ENCODE measurements around the gene ZNF672. TPM values are rescaled to one million over a fixed set of nuclear protein-coding genes. Genes with fewer than 3 reads are reported as not detected.
"Not testable (repeated sequence)": the region's sequence is repeated elsewhere in the genome, so short reads cannot be mapped to it uniquely, and the experiment has no call there.

ZNF672 gene
- total RNA-seq, 1 donor from 2014 or later: 53.9 TPM

DNA sequence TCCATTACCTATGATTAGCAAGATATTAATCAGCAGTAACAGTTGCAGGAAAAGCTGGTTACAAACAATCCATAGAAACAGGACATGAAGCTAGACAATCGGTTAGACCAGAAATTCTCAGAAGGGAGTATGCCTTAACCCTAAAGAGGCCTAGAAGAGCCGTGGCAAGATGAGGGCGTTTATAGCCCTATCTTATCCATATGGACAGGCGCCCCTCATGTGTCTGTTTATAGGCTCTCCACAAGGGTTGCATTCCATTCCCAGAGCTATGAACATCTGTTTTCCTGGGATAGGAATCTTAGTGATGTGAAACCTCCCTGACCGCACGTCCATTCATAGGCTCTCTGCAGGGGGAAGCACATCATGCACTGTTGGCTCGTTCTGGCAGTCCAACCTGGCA is 44.4 kb downstream of the ZNF672 start:
- intact Hi-C loops (cut with micrococcal nuclease): not testable (repeated sequence)

DNA sequence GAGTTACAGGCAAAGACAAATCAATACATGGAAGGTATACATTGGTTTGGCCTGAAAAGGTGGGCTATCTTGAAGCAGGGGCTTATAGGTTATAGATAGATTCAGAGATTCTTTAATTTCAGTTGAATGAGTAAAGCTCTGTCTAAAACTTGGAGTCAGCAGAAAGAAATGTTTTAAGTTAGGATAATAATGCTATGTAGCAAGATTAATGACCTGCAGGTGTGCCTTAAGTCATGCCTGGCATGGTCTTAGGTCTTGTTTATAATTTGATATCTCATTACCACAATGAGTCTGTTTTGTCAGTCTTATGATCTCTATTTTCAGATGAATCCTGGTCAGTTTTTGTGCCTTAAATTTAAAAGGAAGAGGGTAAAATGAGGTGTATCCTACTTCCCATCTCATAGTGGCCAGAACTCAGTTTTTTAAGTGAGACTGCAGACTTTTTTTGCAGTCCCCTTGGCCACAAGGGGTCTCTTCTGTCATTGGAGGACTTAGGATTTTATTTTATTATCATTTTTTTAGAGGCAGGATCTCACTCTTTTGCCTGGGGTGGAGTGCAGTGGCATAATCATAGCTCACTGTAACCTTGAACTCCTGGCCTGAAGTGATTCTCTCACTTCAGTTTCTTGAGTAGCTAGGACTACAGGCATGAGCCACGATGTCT is 46.7 kb downstream of the ZNF672 start:
- intact Hi-C loops (cut with micrococcal nuclease): no loop called here

DNA sequence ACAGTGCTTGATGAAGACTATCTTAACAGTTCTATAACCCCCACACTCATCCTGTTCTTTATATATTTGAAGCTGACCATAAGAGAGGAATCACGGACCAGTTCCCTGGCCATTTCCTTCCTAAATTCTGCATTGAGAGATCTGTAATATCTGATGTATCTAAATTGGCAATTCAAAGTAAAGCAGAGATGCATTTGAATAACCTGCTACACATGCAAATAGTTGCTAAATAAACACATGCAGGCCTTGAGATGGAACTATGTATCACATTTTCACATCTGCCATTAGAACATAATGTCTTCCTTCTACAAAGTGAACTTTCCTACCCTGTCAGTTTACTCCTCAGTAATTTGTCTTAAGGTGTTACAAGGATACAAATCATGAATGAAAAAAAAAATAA is 47.6 kb downstream of the ZNF672 start:
- intact Hi-C loops (cut with micrococcal nuclease): no loop called here

DNA sequence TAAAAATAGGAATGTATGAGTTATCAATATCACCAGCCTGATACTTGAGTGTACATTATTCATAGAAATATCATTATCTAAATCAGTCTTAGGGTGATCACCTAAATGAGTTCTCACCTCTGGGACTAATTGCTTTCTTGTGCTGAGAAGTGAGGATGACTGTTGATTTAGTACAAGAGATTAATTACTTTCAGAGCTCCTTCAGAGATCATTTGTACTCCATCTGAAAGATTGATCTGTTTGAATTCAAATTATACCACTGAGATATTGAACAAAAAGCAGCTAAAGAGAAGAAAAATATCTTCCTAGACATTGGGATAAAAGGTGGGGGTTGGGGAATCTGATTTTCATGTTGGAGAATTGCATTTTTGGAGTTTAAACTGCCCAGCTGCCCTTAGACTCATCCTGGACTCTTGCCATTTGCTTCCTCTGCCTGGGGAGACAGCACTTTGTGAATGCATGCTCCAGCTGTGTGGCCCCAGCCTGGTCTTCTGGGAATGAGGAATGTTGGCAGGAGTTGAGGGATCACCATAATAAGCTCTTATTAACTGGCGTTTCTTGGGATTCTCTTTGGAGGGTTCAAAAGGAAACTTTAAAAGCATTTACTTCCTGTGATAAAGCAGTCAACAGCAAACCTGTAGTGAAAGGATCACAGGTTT is 48.3 kb downstream of the ZNF672 start:
- intact Hi-C loops (cut with micrococcal nuclease): no loop called here

DNA sequence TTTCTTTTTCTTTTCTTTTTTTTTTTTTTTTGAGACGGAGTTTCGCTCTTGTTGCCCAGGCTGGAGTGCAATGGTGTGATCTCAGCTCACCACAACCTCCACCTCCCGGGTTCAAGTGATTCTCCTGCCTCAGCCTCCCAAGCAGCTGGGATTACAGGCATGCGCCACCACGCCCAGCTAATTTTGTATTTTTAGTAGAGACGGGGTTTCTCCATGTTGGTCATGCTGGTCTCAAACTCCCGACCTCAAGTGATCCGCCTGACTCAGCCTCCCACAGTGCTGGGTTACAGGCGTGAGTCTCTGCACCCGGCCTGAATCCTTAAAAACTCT is 51.9 kb downstream of the ZNF672 start:
- intact Hi-C loops (cut with micrococcal nuclease): not testable (repeated sequence)

DNA sequence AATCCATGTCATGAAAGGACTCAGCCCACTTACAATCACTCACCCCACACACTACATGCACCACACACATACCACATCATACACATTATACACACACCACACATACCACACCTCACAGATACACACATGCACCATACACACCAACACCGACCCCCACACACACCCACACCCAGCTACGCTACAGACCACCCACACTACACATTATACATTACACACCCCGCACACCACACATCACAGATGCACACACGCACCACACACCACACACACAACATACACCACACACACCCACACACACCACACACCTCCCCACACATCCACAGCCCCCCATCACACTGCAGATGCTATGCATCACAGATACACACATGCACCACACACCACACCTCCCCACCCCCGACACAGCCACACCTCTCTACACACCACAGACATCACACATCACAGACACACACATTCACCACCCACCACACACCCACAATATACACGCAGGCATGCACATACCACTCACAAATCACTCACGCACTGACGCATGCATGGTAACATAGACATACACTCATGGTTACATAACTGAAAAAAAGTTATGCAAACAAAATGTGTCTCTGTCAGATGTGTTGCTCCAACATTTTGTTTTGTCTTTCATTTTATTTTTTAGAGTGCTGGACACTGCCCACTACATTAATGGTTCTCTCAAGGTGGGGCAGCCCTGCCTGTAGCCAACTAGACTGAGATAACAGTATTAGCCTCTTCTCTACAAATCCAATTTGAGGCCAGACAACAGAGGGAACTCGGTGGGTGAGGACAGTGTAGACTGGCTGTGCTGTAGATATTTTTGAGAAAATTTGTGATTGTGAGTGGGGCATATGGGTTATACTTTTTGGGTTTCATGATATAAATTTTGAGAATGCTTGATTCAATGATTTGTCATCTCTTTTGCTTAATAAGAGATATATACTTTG is 52.8 kb downstream of the ZNF672 start:
- intact Hi-C loops (cut with micrococcal nuclease): loop anchor here (1.0 kb wide), 1 partner anchor 46 kb away; no protein-coding TSS in a partner anchor

DNA sequence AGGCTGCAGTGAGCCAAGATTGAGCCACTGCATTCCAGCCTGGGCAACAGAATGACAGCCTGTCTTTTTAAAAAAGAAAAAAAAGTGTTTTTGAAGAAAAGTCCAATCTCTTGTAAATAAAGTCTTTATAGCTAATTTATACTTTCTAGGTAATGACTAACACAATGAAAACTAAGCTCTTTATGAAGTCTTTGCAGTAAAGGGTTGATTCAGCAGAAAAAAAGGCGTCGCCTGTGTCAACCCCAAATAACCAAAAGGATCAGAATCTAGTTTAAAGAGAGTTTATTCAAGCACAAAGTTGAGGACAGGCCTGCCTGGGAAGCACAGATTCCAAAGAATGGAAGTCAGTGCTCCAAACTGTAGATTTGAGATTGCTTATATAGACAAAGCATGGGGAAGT is 53.7 kb downstream of the ZNF672 start:
- intact Hi-C loops (cut with micrococcal nuclease): loop anchor here (1.0 kb wide), 1 partner anchor 46 kb away; no protein-coding TSS in a partner anchor

DNA sequence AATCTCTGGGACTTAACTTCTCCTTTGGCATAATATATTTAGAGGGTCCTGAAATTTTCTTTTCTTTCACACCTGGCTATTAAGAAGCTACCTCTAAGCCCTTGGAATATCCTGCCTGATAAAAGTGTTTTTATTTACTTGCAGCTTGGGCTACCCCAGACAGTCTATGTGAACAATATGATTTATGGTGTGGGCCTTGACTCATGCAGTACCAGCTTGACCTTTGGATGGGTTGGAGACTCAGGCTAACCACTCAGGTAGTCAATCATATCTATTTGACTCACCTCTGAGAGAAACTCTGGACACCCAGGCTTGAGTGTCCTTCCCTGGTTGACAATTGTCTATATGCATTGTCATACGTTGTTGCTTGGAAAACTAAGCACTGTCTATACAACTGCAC is 54.6 kb downstream of the ZNF672 start:
- intact Hi-C loops (cut with micrococcal nuclease): no loop called here

DNA sequence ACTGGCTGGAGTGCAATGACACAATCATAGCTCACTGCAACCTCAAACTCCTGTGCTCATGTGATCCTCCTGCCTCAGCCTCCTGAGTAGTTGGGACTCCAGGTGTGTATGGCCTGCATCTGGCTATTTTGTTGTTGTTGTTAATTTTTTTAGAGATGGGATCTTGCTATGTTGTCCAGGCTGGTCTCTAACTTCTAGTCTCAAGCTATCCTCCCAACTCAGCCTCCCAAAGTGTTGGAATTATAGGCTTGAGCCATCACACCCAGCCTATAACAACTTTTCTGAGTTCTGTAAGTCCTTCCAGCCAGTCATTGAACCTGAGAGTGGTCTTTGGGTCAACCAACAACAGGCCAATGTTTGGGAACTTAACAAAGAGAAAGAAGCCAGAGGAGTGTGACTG is 56.8 kb downstream of the ZNF672 start:
- intact Hi-C loops (cut with micrococcal nuclease): no loop called here

DNA sequence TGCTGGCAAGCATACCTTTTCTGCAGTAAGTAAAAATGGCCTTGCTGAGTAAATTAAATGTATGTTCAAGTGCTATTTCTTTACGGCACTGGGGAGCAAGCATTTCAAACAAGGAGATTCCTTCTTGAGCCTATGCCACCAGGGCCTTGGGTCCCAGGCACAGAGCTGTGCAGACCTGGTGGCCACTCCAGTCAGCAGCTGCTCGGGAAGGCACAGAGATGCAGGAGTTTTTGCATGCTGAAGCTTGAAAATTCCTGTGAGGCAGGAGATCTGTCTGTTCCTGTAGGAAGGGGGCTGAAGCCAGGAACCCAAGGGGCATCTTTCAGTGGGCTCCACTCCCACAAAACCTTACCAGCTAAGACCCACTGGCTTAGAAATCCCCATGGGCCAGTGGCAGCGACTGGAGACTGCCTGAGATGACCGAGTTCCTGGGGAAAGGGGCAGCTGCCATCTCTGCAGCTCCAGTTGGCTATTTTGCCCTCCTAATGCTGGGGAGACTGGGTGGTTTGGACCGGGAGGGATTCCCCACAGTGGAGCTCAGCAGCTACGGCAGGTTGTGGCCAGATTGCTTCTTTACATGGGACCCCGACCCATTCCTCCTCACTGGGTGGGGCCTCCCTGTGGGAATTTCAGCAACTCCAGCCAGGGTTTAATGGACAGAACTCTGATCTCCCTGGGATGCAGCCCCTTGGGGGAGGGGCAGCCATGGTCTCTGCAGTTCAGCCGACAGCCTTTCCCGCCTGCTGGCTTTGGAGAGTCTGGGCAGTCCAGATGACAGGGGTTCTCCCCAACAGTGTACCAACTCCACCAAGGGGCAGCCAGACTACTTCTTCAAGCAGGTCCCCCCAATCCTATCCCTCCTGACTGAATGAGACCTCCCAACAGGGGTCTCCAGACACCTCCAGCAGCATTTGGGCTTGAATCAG is 59.7 kb downstream of the ZNF672 start:
- intact Hi-C loops (cut with micrococcal nuclease): no loop called here

Other genes with a start within 250 kb of the ZNF672 start
- not detected in 2 replicates for gene OR2T10, start 240.5 kb upstream of the ZNF672 start, total RNA-seq
- not detected in 2 replicates for gene OR2T11, start 203.1 kb upstream of the ZNF672 start, total RNA-seq
- not detected in 2 replicates for gene OR2T35, start 192.9 kb upstream of the ZNF672 start, total RNA-seq
- gene OR2T27, start 182.7 kb upstream of the ZNF672 start, total RNA-seq: not detected in 2 replicates
- not detected in 2 replicates for gene OR14I1, start 135.5 kb upstream of the ZNF672 start, total RNA-seq
- not detected in 2 replicates for gene LYPD8, start 82.5 kb upstream of the ZNF672 start, total RNA-seq
- 32.2 and 34.1 TPM in 2 replicates for gene SH3BP5L, start 12.3 kb upstream of the ZNF672 start, total RNA-seq
- 57.1 and 65.2 TPM in 2 replicates for gene ZNF692, start 20.9 kb downstream of the ZNF672 start, total RNA-seq
- 5.7 and 6.5 TPM in 2 replicates for gene PGBD2, start 68.0 kb downstream of the ZNF672 start, total RNA-seq